HCT116 (cell line): ENCODE measurements around the gene TK1. TPM values are rescaled to one million over a fixed set of nuclear protein-coding genes. Genes with fewer than 3 reads are reported as not detected.

Experiments used
- ATAC-seq: fragments of 200-7000 bp; cut with Tn5 transposase; 2 replicates; pipeline ENCODE4 v1.9.1; 2020; ENCODE audit warnings: mild to moderate bottlenecking, moderate library complexity
- BruUV-seq: library from RNA; stranded (reverse); fragments of 400-500 nt; replicated peaks from 2 replicates; lab custom pipeline; 2021; lab: Mats Ljungman, UMichigan
- CTCF ChIA-PET: fragments of 300-600 bp; sonication (Branson Sonifier 250); formaldehyde crosslinking; loops from one replicate; lab custom pipeline; 2021; ENCODE audit warnings: antibody characterized with exemption; lab: Charles Lee
- POLR2A ChIA-PET: fragments of 300-600, 350-600 bp; sonication (Branson Sonifier 250); formaldehyde crosslinking; loops from one replicate; lab custom pipeline; 2021; ENCODE audit warnings: antibody characterized with exemption; lab: Charles Lee
- RAD21 ChIA-PET, 2 experiments: fragments of 300-600 bp; sonication (Branson Sonifier 250); formaldehyde crosslinking; loops; one replicate each; lab custom pipeline; 2023; ENCODE audit warnings: low total read pairs in 2 of 2; ENCODE audit not compliant: uncharacterized antibody in 2 of 2, unreplicated experiment in 2 of 2, low non-redundant PET in 1 of 2; lab: Charles Lee
- DNase-seq: peaks from one replicate; pipeline ENCODE4 v3.0.0-alpha.2; 2010; ENCODE audit warnings: low read depth, low spot score
- H2AFZ ChIP-seq: fragments of 200-600 bp; shearing (Covaris generic), sonication (generic); 2 replicates; pipeline ENCODE4 v1.6.1; 2017; ENCODE audit warnings: low read depth, mixed run types, mixed read lengths, antibody characterized with exemption, low read length; ENCODE audit not compliant: poor library complexity, severe bottlenecking
- H3K27ac ChIP-seq: 2 replicates; pipeline ENCODE4 v1.5.1; 2012; ENCODE audit warnings: low read depth, low read length
- H3K27me3 ChIP-seq: fragments of 200-600 bp; sonication (generic); 2 replicates; pipeline ENCODE4 v1.6.1; 2016; ENCODE audit warnings: mixed run types, low read length, mixed read lengths; ENCODE audit not compliant: insufficient read depth
- H3K36me3 ChIP-seq, 2 experiments: fragments of 200-500 bp in 1 of 2; fragments of 200-600 bp in 1 of 2; sonication (Bioruptor generic) in 1 of 2; sonication (generic) in 1 of 2; 2 replicates each; pipeline versions ENCODE4 v1.5.1 to v1.6.1; 2014 to 2016; ENCODE audit warnings: low read length in 2 of 2, inconsistent platforms in 1 of 2, mixed read lengths in 1 of 2, mixed run types in 1 of 2; ENCODE audit not compliant: insufficient read depth in 2 of 2, control insufficient read depth in 1 of 2
- H3K4me1 ChIP-seq, 2 experiments: fragments of 200-600 bp in 1 of 2; sonication (generic) in 1 of 2; 2 replicates each; pipeline versions ENCODE4 v1.5.1 to v1.6.1; 2012 to 2017; ENCODE audit warnings: low read length in 2 of 2, inconsistent platforms in 1 of 2, mild to moderate bottlenecking in 1 of 2, mixed read lengths in 1 of 2, mixed run types in 1 of 2, moderate library complexity in 1 of 2; ENCODE audit not compliant: insufficient read depth in 2 of 2, control insufficient read depth in 1 of 2
- H3K4me2 ChIP-seq: fragments of 200-600 bp; sonication (generic); 2 replicates; pipeline ENCODE4 v1.6.1; 2017; ENCODE audit warnings: mixed run types, low read length, mixed read lengths
- H3K4me3 ChIP-seq, 2 experiments: fragments of 200-600 bp in 1 of 2; sonication (generic) in 1 of 2; replicated peaks in 1 of 2; 2 replicates each; pipeline ENCODE4 v1.5.1; 2011 to 2016; ENCODE audit warnings: low read length in 2 of 2, control low read depth in 1 of 2, low read depth in 1 of 2, mild to moderate bottlenecking in 1 of 2, mixed read lengths in 1 of 2, mixed run types in 1 of 2
- H3K79me2 ChIP-seq: fragments of 200-600 bp; sonication (generic); 2 replicates; pipeline ENCODE4 v1.6.1; 2017; ENCODE audit warnings: mild to moderate bottlenecking, mixed run types, low read length, moderate library complexity, mixed read lengths; ENCODE audit not compliant: insufficient read depth
- H3K9ac ChIP-seq: fragments of 200-600 bp; sonication (generic); 2 replicates; pipeline ENCODE4 v1.6.1; 2016; ENCODE audit warnings: low read length, mixed read lengths
- H3K9me2 ChIP-seq: fragments of 200-600 bp; sonication (generic), shearing (Covaris generic); 2 replicates; pipeline ENCODE4 v1.6.1; 2017; ENCODE audit warnings: mixed run types, mild to moderate bottlenecking, moderate library complexity; ENCODE audit not compliant: insufficient read depth
- H3K9me3 ChIP-seq, 2 experiments: fragments of 200-500 bp in 1 of 2; fragments of 200-600 bp in 1 of 2; sonication (Bioruptor generic) in 1 of 2; sonication (generic) in 1 of 2; 2 replicates each; pipeline ENCODE4 v1.6.1; 2014 to 2017; ENCODE audit warnings: low read length in 2 of 2, mixed read lengths in 2 of 2, inconsistent platforms in 1 of 2, low read depth in 1 of 2, mild to moderate bottlenecking in 1 of 2, mixed run types in 1 of 2, moderate library complexity in 1 of 2; ENCODE audit not compliant: control insufficient read depth in 1 of 2, insufficient read depth in 1 of 2
- H4K20me1 ChIP-seq: fragments of 200-600 bp; sonication (generic), shearing (Covaris generic); 2 replicates; pipeline ENCODE4 v1.6.1; 2017; ENCODE audit warnings: mixed run types, mild to moderate bottlenecking, moderate library complexity; ENCODE audit not compliant: insufficient read depth
- CEBPB ChIP-seq: IDR thresholded peaks from 2 replicates; pipeline ENCODE4 v1.6.1; 2012; ENCODE audit warnings: low read depth
- ELF1 ChIP-seq: IDR thresholded peaks from 2 replicates; pipeline ENCODE4 v1.6.1; 2012; ENCODE audit warnings: low read depth, borderline replicate concordance
- FOSL1 ChIP-seq: IDR thresholded peaks from 2 replicates; pipeline ENCODE4 v1.6.1; 2012; ENCODE audit warnings: low read depth
- POLR2AphosphoS5 ChIP-seq: IDR thresholded peaks from 2 replicates; pipeline ENCODE4 v1.6.1; 2011; ENCODE audit warnings: mild to moderate bottlenecking, low read depth, low read length, moderate library complexity
- REST ChIP-seq: IDR thresholded peaks from 2 replicates; pipeline ENCODE4 v1.6.1; 2012; ENCODE audit warnings: low read depth
- ZBTB33 ChIP-seq: IDR thresholded peaks from 2 replicates; pipeline ENCODE4 v1.6.1; 2011; ENCODE audit warnings: mild to moderate bottlenecking, low read length, moderate library complexity; ENCODE audit not compliant: insufficient replicate concordance; ENCODE audit errors: extremely low read depth
- ZFX ChIP-seq: fragments of 450-650 bp; IDR thresholded peaks from 2 replicates; pipeline ENCODE4 v1.6.1; 2017
- ZNF274 ChIP-seq: fragments of 200-500 bp; sonication (Bioruptor generic); IDR thresholded peaks from 2 replicates; pipeline ENCODE4 v1.6.1; 2014; ENCODE audit warnings: mild to moderate bottlenecking, low read depth, low read length, inconsistent platforms
- intact Hi-C: fragments of 100-400 bp; cut with micrococcal nuclease; formaldehyde crosslinking; loops from 2 replicates; pipeline ENCODE4 v1.10.0; 2022
- total RNA-seq: library from RNA; stranded (reverse); gene quantifications from one replicate; pipeline ENCODE4 v1.2.1, GENCODE V29; 2021; ENCODE audit not compliant: unreplicated experiment
- TF ChIP-seq, protein P1 (sequence below): IDR thresholded peaks from 2 replicates; pipeline ENCODE4 v1.6.1; 2012

TK1 gene
- total RNA-seq, 1 experiment from 2014 or later: 315 TPM

- Histone ChIP-seq H3K4me1 (peaks cover 38 to 58% of the 10 kb centered on the region in 2 experiments), H4K20me1 (no peaks in the 10 kb centered on the region), H3K79me2 (peaks cover 17% of the 10 kb centered on the region; the same call in 1 of the 2 replicates), H3K4me3 (peak overlapping the region; percentile 89 to 92), H3K4me2 (peak overlapping the region; percentile 96), H2AFZ (no peak overlapping the region), H3K27me3 (no peaks in the 10 kb centered on the region), H3K9me3 (no peaks in the 10 kb centered on the region), H3K27ac (peak overlapping the region; percentile 95), H3K36me3 (peaks cover 2 to 12% of the 10 kb centered on the region in 2 experiments; a peak in 3 of 4 replicates), H3K9ac (peak overlapping the region; percentile 77), H3K9me2 (no peaks in the 10 kb centered on the region)
- TSS peak; percentile 40 for BruUV-seq
- DNase-seq: no peak
- ChIA-PET RAD21 (interaction anchor here in 1 of 2 experiments (0.8 to 1.4 kb wide), 4 partner anchors 14 to 123 kb away, joined by 3 to 6 read pairs (median 4); partner anchors contain the start of gene AFMID), POLR2A (interaction anchor here (1.0 to 4.2 kb wide), 7 partner anchors 9 to 59 kb away, joined by 3 to 35 read pairs (median 9); partner anchors contain the start of genes AFMID and TK1), CTCF (interaction anchor here (1.0 to 2.1 kb wide), 5 partner anchors 9 to 43 kb away, joined by 4 to 9 read pairs (median 6); no protein-coding TSS in a partner anchor)
- intact Hi-C loops: loop anchor here (5.0 kb wide), 1 partner anchor 124 kb away; no protein-coding TSS in a partner anchor
- peak; percentile 44 for ATAC-seq
- TF ChIP-seq POLR2AphosphoS5 (no peak), FOSL1 (no peak), ZNF274 (no peak), ZFX (peak; percentile 33; the same call in 1 of the 2 replicates), ELF1 (no peak)
These were observed 58.8 kb downstream of the TK1 start for GRCh38 chr17:78127888-78128550.

GRCh38 chr17:78127239-78127887 lies 59.5 kb downstream of the TK1 start:
- Histone ChIP-seq H3K27ac (peak overlapping the region; percentile 95), H3K9me2 (no peaks in the 10 kb centered on the region), H4K20me1 (no peaks in the 10 kb centered on the region), H3K27me3 (no peaks in the 10 kb centered on the region), H3K36me3 (peaks cover 5 to 17% of the 10 kb centered on the region in 2 experiments; a peak in 3 of 4 replicates), H3K9me3 (no peaks in the 10 kb centered on the region), H3K4me2 (peak overlapping the region; percentile 96), H3K79me2 (peaks cover 17% of the 10 kb centered on the region; the same call in 1 of the 2 replicates), H3K9ac (peak overlapping the region; percentile 77), H2AFZ (no peak overlapping the region), H3K4me3 (peak overlapping the region; percentile 89 to 92), H3K4me1 (peaks cover 32 to 52% of the 10 kb centered on the region in 2 experiments)
- ATAC-seq (peak; percentile 10), DNase-seq (no peak)
- RAD21 ChIA-PET: interaction anchor here in 1 of 2 experiments (1.1 kb wide), 1 partner anchor 124 kb away, joined by 4 read pairs; no protein-coding TSS in a partner anchor
- POLR2A ChIA-PET: interaction anchor here (1.0 to 4.2 kb wide), 6 partner anchors 8 to 60 kb away, joined by 3 to 35 read pairs (median 10); partner anchors contain the start of genes AFMID and TK1
- CTCF ChIA-PET: interaction anchor here (1.2 to 2.1 kb wide), 3 partner anchors 10 to 15 kb away, joined by 6 to 9 read pairs (median 6); no protein-coding TSS in a partner anchor
- intact Hi-C loops: loop anchor here (5.0 kb wide), 1 partner anchor 125 kb away; no protein-coding TSS in a partner anchor
- no TSS peak for BruUV-seq
- TF ChIP-seq ZFX (no peak), REST (no peak), POLR2AphosphoS5 (no peak), ZBTB33 (no peak), CEBPB (no peak)
- TF ChIP-seq, protein P1, sequence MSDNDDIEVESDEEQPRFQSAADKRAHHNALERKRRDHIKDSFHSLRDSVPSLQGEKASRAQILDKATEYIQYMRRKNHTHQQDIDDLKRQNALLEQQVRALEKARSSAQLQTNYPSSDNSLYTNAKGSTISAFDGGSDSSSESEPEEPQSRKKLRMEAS: no peak
